Mesendoderm (in vitro differentiated cells): ENCODE data around the gene VPS35.
"Not testable (repeated sequence)": the region's sequence is repeated elsewhere in the genome, so short reads cannot be mapped to it uniquely, and the experiment has no call there.

Source experiments
- DNase-seq: peaks from one replicate; pipeline ENCODE4 v3.0.0; 2013
- H2AK5ac ChIP-seq: 2 replicates; pipeline ENCODE4 v1.6.1; 2013; ENCODE audit warnings: low read length, inconsistent platforms
- H2BK120ac ChIP-seq: 2 replicates; pipeline ENCODE4 v1.6.1; 2013; ENCODE audit warnings: low read depth, mild to moderate bottlenecking, low read length, moderate library complexity, mixed read lengths
- H2BK15ac ChIP-seq: replicated peaks from 2 replicates; pipeline ENCODE4 v1.6.1; 2013; ENCODE audit warnings: low read depth, mild to moderate bottlenecking, moderate library complexity
- H2BK5ac ChIP-seq: 2 replicates; pipeline ENCODE4 v1.6.1; 2013; ENCODE audit warnings: low read length, inconsistent platforms
- H3K18ac ChIP-seq: 2 replicates; pipeline ENCODE4 v1.6.1; 2013; ENCODE audit warnings: mild to moderate bottlenecking, low read length, mixed read lengths
- H3K23ac ChIP-seq: one replicate; pipeline ENCODE4 v1.6.1; 2013; ENCODE audit warnings: low read length
- H3K27ac ChIP-seq: 2 replicates; pipeline ENCODE4 v1.5.1; 2013; ENCODE audit warnings: low read depth, mild to moderate bottlenecking, inconsistent platforms, low read length, moderate library complexity
- H3K27me3 ChIP-seq: 2 replicates; pipeline ENCODE4 v1.6.1; 2013; ENCODE audit warnings: low read length, control low read depth, mild to moderate bottlenecking, inconsistent platforms; ENCODE audit not compliant: insufficient read depth, poor library complexity
- H3K36me3 ChIP-seq: 2 replicates; pipeline ENCODE4 v1.6.1; 2013; ENCODE audit warnings: low read length, inconsistent platforms; ENCODE audit not compliant: control insufficient read depth, insufficient read depth
- H3K4ac ChIP-seq: one replicate; pipeline ENCODE4 v1.6.1; 2013; ENCODE audit warnings: low read depth, mild to moderate bottlenecking, low read length, moderate library complexity
- H3K4me1 ChIP-seq: 2 replicates; pipeline ENCODE4 v1.6.1; 2013; ENCODE audit warnings: low read depth, low read length, inconsistent platforms; ENCODE audit not compliant: control insufficient read depth
- H3K4me2 ChIP-seq: 2 replicates; pipeline ENCODE4 v1.6.1; 2013; ENCODE audit warnings: low read length
- H3K4me3 ChIP-seq: 2 replicates; pipeline ENCODE4 v1.5.1; 2013; ENCODE audit warnings: mild to moderate bottlenecking, low read length
- H3K56ac ChIP-seq: one replicate; pipeline ENCODE4 v1.6.1; 2013; ENCODE audit warnings: low read length
- H3K79me1 ChIP-seq: 2 replicates; pipeline ENCODE4 v1.6.1; 2013; ENCODE audit warnings: low read length, inconsistent platforms
- H3K79me2 ChIP-seq: 2 replicates; pipeline ENCODE4 v1.6.1; 2013; ENCODE audit warnings: mild to moderate bottlenecking, low read length; ENCODE audit not compliant: control insufficient read depth, insufficient read depth
- H3K9ac ChIP-seq: 2 replicates; pipeline ENCODE4 v1.6.1; 2013; ENCODE audit warnings: low read length, inconsistent platforms
- H4K5ac ChIP-seq: one replicate; pipeline ENCODE4 v1.6.1; 2013; ENCODE audit warnings: low read length
- H4K8ac ChIP-seq: one replicate; pipeline ENCODE4 v1.6.1; 2013; ENCODE audit warnings: low read depth, mild to moderate bottlenecking, control low read depth, low read length, moderate library complexity
- WGBS: extraction: QIAGEN DNeasy Blood & Tissue Kit; methylation state at CpG from one replicate; pipeline ENCODE4 v1.1.7; 2013; ENCODE audit warnings: low lambda C conversion rate, missing lambda C conversion rate; ENCODE audit not compliant: insufficient coverage; ENCODE audit errors: extremely low coverage; 5-methylcytosine and 5-hydroxymethylcytosine counted together

The VPS35 gene

DNA sequence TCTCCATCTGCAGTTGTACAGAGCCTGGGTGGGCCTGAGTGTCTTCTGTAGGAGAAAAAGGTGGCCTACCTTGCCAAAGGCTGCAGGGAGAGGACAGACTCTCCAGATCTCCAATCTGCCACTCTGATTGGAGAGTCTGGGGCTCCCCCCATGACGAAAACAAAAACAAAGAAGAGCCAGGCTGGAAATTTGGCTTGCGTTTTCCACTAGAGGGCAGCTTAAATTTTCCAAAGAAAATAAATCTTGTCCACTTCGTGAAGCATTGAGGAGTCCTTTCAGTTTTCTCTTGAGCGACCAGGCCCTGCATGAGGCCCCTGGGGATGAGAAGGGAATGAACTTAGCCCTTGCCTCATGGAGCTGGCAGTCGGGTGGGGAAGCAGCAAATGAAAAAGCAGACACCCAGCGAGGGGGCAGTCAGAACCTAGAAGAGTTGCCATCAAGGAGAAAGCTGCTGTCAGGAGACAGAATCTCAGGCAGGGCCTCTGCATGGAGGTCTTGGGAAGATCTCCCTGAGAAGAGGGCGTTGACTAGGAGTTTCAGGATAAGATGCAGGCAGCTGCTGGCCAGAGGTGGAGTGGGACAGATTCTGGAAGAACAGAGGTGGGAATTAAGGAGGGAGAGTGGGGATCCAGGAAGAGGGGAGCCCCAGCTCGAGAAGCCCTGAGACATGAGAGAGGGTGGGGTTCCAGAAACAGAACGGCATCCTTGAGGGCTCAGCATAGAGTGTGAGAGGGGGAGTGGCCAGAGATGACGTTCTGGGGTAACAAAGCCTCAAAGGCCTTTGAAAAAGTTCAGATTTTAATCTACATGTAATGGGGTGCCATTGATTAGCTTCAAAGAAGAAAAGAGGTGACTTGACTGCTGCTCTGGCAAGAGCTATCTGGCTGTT, 59.4 kb downstream of the VPS35 start:
- H3K56ac ChIP-seq: peak overlapping the region; percentile 60
- H3K79me2 ChIP-seq: no peaks in the 10 kb centered on the region
- H2BK5ac ChIP-seq: no peak overlapping the region
- H3K18ac ChIP-seq: no peak overlapping the region
- no peak overlapping the region for H2AK5ac ChIP-seq
- no peak overlapping the region for H3K4ac ChIP-seq
- DNase-seq: peak; percentile 80
- peak overlapping the region; percentile 10 for H4K5ac ChIP-seq
- no peak overlapping the region for H2BK15ac ChIP-seq
- H3K27ac ChIP-seq: no peak overlapping the region
- H3K79me1 ChIP-seq: no peaks in the 10 kb centered on the region
- no peak overlapping the region for H3K9ac ChIP-seq
- H3K27me3 ChIP-seq: no peaks in the 10 kb centered on the region
- H3K36me3 ChIP-seq: no peaks in the 10 kb centered on the region
- no peak overlapping the region for H4K8ac ChIP-seq
- no peak overlapping the region for H3K4me2 ChIP-seq
- H2BK120ac ChIP-seq: no peak overlapping the region
- no peak overlapping the region for H3K4me3 ChIP-seq
- WGBS: no CpG with 5 or more reads among the region's 10 CpGs
- H3K4me1 ChIP-seq: no peaks in the 10 kb centered on the region
- H3K23ac ChIP-seq: no peak overlapping the region

DNA sequence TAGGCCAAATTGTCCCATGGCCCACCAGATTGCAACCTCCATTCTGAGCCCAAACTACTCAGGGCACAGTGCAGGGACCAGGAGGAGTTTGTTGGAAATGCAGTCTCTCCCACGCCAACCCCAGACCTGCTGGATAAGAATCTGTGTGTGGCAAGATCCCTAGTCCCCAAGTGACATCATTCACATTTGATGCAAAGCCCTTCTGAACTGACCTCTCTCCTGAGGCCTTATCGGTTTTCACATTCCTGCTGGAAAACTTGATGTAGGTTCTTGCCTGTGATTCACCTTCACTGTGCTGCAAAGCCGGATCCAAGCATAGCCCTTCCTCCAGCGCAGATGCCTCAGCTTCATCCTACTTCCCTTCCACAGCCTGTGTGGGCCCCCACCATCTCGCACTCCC, 61.2 kb downstream of the VPS35 start:
- H3K56ac ChIP-seq: no peak overlapping the region
- no peaks in the 10 kb centered on the region for H3K27me3 ChIP-seq
- peak; percentile 37 for DNase-seq
- H3K4me1 ChIP-seq: no peaks in the 10 kb centered on the region
- no peaks in the 10 kb centered on the region for H3K79me1 ChIP-seq
- no peak overlapping the region for H2BK15ac ChIP-seq
- no peak overlapping the region for H3K18ac ChIP-seq
- no peak overlapping the region for H2BK120ac ChIP-seq
- H3K23ac ChIP-seq: no peak overlapping the region
- no peak overlapping the region for H3K4ac ChIP-seq
- H3K36me3 ChIP-seq: no peaks in the 10 kb centered on the region
- H3K4me2 ChIP-seq: no peak overlapping the region
- WGBS: no CpG with 5 or more reads among the region's 5 CpGs
- H3K79me2 ChIP-seq: no peaks in the 10 kb centered on the region
- no peak overlapping the region for H3K4me3 ChIP-seq
- H2BK5ac ChIP-seq: no peak overlapping the region
- H3K27ac ChIP-seq: no peak overlapping the region
- no peak overlapping the region for H4K8ac ChIP-seq
- H2AK5ac ChIP-seq: no peak overlapping the region
- no peak overlapping the region for H3K9ac ChIP-seq
- no peak overlapping the region for H4K5ac ChIP-seq

DNA sequence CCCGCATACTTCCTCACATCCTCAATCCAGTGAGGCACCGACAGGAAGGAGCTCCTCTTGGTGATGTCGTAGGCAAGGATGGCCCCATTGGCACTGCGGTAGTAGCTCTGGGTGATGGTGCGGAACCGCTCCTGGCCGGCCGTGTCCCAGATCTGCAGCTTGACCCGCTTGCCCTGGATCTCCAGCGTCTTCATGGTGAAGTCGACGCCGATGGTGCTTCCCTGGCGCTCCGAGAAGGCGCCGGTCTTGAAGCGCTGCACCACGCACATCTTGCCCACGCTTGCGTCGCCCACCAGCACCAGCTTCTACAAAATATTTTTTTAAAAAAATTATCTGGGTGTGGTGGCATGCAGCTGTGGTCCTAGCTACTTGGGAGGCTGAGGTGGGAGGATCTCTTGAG, 62.3 kb downstream of the VPS35 start:
- H3K56ac ChIP-seq, H2AK5ac ChIP-seq, H2BK120ac ChIP-seq, H3K27me3 ChIP-seq, H3K4me1 ChIP-seq, H3K4me2 ChIP-seq, H4K5ac ChIP-seq, H3K18ac ChIP-seq, H3K4me3 ChIP-seq, H3K4ac ChIP-seq, H3K79me1 ChIP-seq, H3K79me2 ChIP-seq, DNase-seq, H2BK15ac ChIP-seq, H4K8ac ChIP-seq, H3K9ac ChIP-seq, H2BK5ac ChIP-seq, H3K36me3 ChIP-seq, H3K23ac ChIP-seq, H3K27ac ChIP-seq: not testable (repeated sequence)
- no CpG with 5 or more reads among the region's 22 CpGs for whole genome bisulfite sequencing

GRCh38 chr16:46624862-46625261, 64.1 kb downstream of the VPS35 start:
- H4K8ac ChIP-seq, H3K27ac ChIP-seq, H3K4me3 ChIP-seq, H3K27me3 ChIP-seq, H2BK5ac ChIP-seq, H3K4ac ChIP-seq, H3K9ac ChIP-seq, DNase-seq, H2BK15ac ChIP-seq, H3K4me2 ChIP-seq, H3K79me2 ChIP-seq, H2BK120ac ChIP-seq, H3K23ac ChIP-seq, H3K79me1 ChIP-seq, H3K18ac ChIP-seq, H3K36me3 ChIP-seq, H3K4me1 ChIP-seq, H4K5ac ChIP-seq, H2AK5ac ChIP-seq, H3K56ac ChIP-seq: not testable (repeated sequence)
- WGBS: no CpG with 5 or more reads among the region's 6 CpGs

GRCh38 chr16:46623707-46624106, 65.3 kb downstream of the VPS35 start:
- H3K79me1 ChIP-seq, H3K4ac ChIP-seq, H2BK5ac ChIP-seq, H3K27ac ChIP-seq, H2AK5ac ChIP-seq, H3K36me3 ChIP-seq, H3K4me1 ChIP-seq, H3K18ac ChIP-seq, H2BK120ac ChIP-seq, H3K4me2 ChIP-seq, H4K5ac ChIP-seq, H3K23ac ChIP-seq, H3K27me3 ChIP-seq, DNase-seq, H2BK15ac ChIP-seq, H3K56ac ChIP-seq, H4K8ac ChIP-seq, H3K9ac ChIP-seq, H3K4me3 ChIP-seq: not testable (repeated sequence)
- peaks cover 12% of the 10 kb centered on the region for H3K79me2 ChIP-seq
- no CpG with 5 or more reads among the region's 6 CpGs for WGBS

DNA sequence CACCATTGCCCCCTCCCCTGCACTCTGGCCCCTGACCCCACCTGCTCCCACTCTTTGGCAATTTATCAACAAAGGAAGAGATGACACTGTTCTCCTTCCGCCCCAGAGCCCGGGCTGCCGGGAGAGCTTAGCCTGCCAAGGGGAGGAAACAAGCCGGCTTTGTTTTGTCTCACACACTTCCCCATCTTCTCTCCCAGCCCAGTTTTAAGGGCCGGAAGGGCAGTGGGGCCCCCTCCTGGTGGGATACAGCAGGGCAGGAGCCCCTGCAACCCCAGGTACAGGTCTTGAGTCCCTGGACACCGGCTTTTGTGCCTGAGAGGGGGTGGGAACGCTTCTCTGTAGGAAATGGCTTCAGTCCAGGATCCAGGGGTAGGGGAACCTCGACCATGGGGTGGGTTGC, 65.7 kb downstream of the VPS35 start:
- peaks cover 12% of the 10 kb centered on the region for H3K79me2 ChIP-seq
- not testable (repeated sequence) for DNase-seq, H4K8ac ChIP-seq, H2BK15ac ChIP-seq, H3K4me1 ChIP-seq, H3K27me3 ChIP-seq, H2AK5ac ChIP-seq, H3K56ac ChIP-seq, H3K79me1 ChIP-seq, H3K9ac ChIP-seq, H2BK5ac ChIP-seq, H3K4ac ChIP-seq, H2BK120ac ChIP-seq, H3K27ac ChIP-seq, H3K23ac ChIP-seq, H3K18ac ChIP-seq, H3K4me2 ChIP-seq, H4K5ac ChIP-seq, H3K36me3 ChIP-seq, H3K4me3 ChIP-seq
- WGBS: no CpG with 5 or more reads among the region's 8 CpGs
